ENCODE data around the gene RPTOR.

The RPTOR gene

DNA sequence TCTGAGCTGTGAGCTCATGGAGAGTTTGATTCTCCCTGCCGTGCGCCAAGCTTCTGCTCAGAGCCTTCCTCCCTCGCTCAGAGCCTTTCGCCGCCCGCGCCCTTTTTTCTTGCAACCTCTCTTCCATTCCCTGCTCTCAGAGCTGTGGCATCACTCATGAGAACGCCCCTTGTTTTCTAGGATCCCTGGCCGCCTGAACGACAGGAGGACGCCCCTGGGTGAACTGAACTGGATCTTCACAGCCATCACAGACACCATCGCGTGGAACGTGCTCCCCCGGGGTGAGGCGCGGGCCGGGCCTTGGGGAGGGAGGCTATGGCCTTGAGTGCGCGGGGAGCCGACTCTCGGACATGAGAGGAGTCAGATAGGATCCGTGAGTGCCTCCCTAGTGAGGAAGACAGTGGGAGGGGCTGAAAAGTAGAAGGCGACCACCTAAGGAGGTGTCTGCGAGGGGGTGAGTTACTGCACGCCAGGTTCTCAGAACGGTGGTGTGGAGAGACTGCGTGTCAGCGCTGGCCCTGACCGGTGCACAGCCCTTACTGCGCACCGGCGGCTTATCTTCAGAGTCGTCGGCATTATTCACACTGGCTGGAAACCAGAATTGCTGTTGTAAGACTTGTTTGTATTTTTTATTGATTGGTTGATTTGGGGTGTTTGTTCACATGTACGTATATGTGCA, 277.5 kb downstream of the RPTOR start:
- no peak for DNase-seq

- DNase-seq, result no peak
Measured at GRCh38 chr17:80822700-80823410, 278.2 kb downstream of the RPTOR start.

DNA sequence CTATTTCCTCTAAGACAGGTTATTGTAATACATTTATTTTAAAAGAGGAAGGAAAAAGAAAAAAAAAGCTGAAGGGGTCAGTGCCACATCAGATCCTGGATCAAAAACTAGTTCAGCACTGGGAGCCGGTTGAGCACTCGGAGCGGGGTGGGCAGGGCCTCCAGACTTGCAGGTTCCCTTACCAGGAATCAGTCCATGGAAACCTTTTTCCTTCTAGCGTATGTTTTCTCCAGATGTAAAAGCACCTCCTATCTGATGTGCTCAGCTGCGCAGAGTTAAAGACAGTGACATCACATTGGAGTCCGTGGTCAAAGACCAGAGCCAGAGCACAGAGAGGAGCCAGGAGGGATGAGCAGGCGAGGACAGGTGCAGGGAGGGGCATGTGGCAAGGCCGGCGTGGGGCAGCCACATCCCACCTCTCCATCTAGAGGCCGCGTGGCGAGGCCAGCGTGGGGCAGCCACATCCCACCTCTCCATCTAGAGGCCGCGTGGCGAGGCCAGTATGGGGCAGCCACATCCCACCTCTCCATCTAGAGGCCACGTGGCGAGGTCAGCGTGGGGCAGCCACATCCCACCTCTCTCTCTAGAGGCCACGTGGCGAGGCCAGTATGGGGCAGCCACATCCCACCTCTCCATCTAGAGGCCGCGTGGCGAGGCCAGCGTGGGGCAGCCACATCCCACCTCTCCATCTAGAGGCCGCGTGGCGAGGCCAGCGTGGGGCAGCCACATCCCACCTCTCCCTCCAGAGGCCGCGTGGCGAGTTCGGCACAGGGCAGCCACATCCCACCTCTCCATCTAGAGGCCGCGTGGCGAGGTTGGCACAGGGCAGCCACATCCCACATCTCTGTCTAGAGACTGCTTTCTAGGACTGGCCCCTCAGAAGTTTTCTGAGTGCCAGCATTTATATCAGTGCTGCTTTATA, 280.2 kb downstream of the RPTOR start:
- no peak for DNase-seq

- DNase-seq, result no peak
Measured at GRCh38 chr17:80825471-80826345, 281.1 kb downstream of the RPTOR start.

DNA sequence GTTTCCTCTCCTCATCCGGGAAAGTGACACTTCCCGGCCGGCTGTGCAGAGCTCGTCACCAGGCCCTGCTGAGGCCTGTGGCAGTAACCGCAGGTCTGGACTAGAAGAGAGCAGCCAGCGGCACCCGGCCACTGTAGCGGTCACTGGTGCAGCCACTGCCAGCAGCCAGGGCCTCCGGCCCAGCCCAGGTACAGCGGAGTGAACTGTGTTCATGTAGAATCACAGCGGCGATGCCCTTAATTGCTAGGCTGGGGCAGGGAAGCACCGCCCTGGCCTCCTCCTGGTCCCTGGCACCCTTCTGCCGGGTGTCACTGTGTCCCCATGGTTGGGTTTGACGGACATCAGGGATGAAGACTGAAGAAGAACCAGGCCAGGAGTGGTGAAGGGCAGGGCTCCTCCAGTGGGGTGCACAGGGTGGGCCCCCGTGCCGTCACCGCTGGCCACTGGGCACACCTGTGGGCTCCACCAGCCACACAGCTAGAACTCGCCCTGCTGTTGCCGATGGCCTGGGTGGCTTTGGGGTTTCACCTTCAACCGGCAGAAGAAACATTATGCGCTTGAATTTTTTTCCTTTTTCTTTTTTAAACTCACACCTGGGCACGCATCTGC, 281.8 kb downstream of the RPTOR start:
- no peak for DNase-seq

DNA sequence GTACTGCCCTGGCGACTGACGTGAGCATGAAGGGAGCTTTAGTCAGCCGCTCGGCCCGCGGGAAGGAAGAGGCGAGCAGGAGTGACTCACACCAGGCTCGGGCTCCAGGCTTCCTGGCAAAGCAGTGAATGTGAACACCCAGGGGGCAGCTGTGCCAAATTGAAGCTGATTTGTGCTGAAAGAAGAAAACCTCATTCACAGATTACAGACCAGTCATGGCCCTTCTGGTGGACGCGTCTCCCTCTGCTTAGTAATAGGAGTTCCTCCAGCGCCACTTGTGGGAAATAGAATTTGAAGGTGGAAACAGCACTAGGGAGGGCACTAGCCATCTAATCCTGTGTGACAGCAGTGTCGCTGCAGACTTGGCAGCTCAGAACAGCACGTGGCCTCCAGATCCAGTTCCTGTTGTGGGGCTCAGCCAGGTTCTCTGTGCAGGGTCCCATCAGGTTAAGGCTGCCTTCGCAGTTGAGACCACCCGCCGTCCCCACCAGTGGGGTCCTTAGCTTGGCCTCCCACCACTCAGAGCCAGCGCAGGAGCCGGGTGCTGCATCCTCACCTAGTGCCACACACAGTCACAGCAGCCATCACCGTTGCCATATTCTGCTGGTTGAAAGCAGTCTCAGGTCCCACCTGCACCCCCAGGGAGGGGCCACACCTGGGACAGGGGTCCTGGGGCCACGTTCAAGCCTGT, 282.5 kb downstream of the RPTOR start:
- no peak for DNase-seq

DNA sequence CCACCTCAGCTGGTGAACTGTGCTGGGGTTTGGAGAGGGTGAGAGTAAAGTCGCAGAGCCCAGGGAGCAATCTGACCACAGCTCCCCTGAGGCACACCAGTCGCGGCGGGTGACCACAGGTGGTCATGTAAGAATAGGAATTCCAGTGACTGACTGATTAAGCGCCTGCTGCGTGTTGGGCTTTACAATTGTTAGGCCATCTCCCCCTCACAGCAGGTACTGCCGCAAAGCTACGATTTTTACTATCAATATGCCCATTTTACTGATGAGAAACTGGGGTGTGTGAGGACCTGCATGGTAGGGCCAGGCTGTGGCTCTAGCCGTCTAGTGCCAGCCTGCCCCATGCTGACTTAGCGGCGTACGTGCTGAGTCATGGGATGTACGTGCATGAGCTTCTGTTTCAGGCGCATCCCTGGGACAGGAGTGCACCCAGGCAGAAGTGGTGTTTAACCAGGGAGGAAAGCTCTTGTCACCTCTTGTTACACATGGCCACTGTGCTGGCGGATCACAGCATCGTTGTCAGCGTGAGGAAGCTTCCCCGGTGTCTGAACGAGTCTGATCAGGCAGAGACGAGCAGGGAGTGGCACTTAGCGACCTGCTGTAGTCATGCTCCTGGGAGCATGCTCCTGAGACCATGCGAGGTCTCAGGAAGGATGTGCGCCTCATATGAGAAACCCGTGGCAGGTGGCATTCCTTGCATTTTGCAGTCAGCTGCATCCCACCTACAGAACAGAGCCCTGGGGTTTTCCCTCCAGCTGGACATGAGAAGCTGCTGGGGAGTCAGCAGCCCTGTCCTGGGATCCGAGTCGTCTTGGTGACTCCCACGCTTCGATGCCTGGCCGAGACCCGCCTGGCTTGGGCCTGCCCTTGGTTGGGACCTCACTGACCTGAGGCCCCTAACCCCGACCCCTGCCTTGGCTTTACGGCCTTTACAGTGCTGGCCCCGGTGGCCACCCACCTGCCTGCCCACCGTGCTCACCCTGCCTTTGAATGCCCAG, 283.3 kb downstream of the RPTOR start:
- no peak for DNase-seq

GRCh38 chr17:80829166-80829813, 284.7 kb downstream of the RPTOR start:
- DNase-seq, result no peak

DNA sequence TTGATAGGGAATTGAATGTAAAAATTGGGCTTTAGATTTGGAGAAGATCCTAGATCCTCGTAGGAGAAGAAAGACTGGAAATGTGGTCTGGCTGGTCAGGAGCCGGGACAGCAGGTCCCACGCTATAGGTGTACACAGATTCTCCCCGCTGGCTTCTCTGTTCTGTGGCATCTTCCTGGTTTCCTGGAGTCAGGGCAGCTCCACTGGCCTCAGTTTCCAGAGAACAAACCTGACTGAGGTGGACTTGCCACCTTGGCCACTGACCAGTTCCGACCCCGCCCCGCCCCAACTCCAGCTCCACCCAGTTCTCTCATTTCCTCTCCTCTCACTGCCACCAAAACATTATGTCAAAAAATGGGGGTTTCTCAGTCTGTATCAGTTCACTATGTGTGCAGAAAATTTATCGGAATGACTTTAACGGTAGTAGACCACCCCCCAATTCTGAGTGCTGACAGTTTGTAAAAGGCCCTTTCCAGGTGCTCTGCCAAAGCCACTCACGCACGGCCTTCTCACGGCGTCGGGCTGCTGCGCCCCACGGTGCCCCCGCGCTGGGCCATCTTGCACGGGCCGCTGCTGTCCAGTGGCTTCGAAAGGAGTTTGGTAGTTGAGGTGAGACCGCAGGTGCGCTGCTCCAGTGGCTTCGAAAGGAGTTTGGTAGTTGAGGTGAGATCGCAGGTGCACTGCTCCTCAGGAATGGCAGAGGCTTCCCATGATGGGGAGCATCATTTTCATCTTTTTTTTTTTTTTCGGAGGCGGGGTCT, 285.6 kb downstream of the RPTOR start:
- DNase-seq, result no peak

DNA sequence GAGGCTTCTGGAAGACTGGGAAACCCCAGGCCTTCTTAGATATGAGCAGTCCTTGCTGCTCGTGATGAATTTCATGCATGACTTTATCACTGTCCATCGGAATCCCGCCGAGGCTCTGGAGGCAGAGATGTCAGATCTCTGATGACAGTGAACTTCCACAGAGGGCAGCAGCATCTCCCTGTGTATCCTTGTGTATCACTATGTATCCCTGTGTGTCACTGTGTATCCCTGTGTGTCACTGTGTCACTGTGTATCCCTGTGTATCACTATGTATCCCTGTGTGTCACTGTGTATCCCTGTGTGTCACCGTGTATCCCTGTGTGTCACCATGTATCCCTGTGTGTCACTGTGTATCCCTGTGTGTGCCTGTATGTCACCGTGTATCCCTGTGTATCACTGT, 286.9 kb downstream of the RPTOR start:
- DNase-seq, result no peak

DNA sequence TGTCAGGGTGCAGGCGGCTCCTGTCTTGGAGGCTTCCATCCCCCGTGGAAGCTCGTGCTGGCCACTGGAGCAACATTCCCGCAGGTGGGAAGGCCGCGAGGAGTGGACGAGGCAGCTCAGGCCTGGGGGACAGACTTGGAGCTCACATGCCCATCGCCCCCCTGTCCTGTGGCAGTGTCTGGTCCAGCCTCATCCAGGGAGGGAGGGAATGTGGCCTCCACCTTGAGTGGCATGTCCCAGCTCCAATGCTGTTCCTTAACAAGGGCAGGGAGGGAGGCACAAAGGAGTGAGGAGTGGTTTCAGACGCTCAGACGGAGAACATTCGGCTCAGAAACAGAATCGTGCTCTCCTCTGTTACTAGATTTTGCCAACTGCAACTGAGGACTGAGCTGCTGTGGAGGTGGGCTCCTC, 287.6 kb downstream of the RPTOR start:
- DNase-seq, result peak; percentile 72

- DNase-seq, result peak; percentile 91
Measured at GRCh38 chr17:80832888-80833583, 288.4 kb downstream of the RPTOR start.

- DNase-seq, result no peak
Measured at GRCh38 chr17:80833952-80834892, 289.6 kb downstream of the RPTOR start.

- DNase-seq, result no peak
Measured at GRCh38 chr17:80834893-80835275, 290.2 kb downstream of the RPTOR start.

DNA sequence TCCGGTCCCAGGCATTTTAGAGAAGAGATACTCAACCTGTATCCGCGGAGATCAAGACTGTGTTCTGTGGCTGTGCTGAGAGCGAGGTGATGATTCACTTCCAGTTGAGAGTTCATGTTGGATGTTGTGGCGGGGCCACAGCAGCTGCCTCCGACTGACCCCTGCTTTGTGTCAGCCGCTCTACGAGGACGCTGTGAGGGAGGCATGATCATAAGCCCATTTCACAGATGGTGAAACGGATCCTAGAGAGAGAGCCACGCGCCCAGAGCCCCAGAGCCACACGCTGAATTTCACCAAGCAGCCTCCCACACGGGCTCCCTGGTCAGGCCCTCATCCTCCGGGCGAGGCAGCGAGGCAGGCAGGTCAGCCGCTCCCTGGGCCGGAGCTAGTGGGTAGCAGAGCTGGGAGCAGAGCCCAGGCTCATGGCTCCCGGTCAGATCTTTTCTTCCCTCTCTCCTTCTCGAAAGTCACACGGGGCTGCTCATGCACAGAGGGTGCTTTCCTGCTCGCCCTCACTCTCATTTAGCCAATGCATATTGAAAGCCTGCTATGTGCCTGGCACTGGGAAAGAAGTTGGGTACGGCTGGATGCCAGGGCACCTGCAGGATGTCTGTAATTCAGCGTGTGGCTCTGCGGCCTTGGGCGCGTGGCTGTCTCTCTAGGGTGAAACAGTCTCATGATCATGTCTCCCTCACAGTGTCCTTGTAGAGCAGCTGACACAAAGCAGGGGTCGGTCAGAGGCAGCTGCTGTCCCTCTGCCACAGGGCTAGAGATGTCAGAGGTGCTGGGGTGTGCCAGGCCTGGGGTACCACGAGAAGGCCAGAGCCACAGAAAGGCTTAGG, 291.4 kb downstream of the RPTOR start:
- DNase-seq, result no peak

DNA sequence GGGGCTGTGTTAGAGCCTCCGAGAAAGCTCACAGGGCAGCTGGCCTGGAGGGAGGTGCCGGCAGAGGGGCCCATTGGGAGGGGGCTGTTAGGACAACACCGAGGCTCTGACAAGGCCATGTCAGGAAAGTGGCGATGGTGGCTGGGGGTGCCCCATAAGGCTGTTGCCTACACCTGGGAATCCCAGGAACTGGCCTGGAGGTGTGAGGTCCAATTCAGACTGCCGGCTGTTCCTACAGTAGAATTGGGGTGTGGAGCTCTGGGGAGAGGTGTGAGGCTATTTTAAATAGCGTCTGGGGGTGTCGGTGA, 292.0 kb downstream of the RPTOR start:
- no peak for DNase-seq

All from NCI-H2227 treated with DMSO at 0.1 percent for 48 hours (cell line).